HFF-Myc (cell line): ENCODE measurements around the gene CORO2A.

Source experiments
- DNase-seq: peaks from one replicate; pipeline ENCODE4 v3.0.0-alpha.2; 2011; ENCODE audit warnings: low read depth; ENCODE audit errors: extremely low read depth
- H3K4me3 ChIP-seq: replicated peaks from 2 replicates; pipeline ENCODE4 v1.5.1; 2011; ENCODE audit warnings: low read depth, mild to moderate bottlenecking, control low read depth, low read length
- CTCF ChIP-seq: IDR thresholded peaks from 2 replicates; pipeline ENCODE4 v1.5.1; 2012; ENCODE audit warnings: mild to moderate bottlenecking, low read depth, low read length, control low read depth; ENCODE audit errors: missing control alignments

The CORO2A gene

GRCh38 chr9:98168153-98168780 is 24.2 kb downstream of the CORO2A start:
- no peak for DNase-seq
- no peak overlapping the region for H3K4me3 ChIP-seq
- TF ChIP-seq CTCF, result no peak

GRCh38 chr9:98164912-98165311 is 27.5 kb downstream of the CORO2A start:
- TF ChIP-seq CTCF, result no peak
- no peak overlapping the region for H3K4me3 ChIP-seq
- no peak for DNase-seq

GRCh38 chr9:98162613-98163012 is 29.8 kb downstream of the CORO2A start:
- TF ChIP-seq CTCF, result no peak
- no peak overlapping the region for H3K4me3 ChIP-seq
- no peak for DNase-seq

GRCh38 chr9:98161851-98162250 is 30.6 kb downstream of the CORO2A start:
- DNase-seq, result no peak
- H3K4me3 ChIP-seq, result no peak overlapping the region
- TF ChIP-seq CTCF, result no peak

- no peak for TF ChIP-seq CTCF
- DNase-seq, result no peak
These were observed 32.6 kb downstream of the CORO2A start for GRCh38 chr9:98159790-98160189.

GRCh38 chr9:98159301-98159700 is 33.1 kb downstream of the CORO2A start:
- no peak for TF ChIP-seq CTCF
- H3K4me3 ChIP-seq, result no peak overlapping the region

More at GRCh38 chr9:98159790-98160189, 32.6 kb downstream of the CORO2A start:
- H3K4me3 ChIP-seq, result no peak overlapping the region

More at GRCh38 chr9:98159301-98159700, 33.1 kb downstream of the CORO2A start:
- DNase-seq, result no peak
